ENCODE measurements around the gene ZYG11A. TPM values are rescaled to one million over a fixed set of nuclear protein-coding genes. Genes with fewer than 3 reads are reported as not detected.

ZYG11A gene
- total RNA-seq, 2 experiments from 2014 or later: 0.11 to 0.16 TPM

DNA sequence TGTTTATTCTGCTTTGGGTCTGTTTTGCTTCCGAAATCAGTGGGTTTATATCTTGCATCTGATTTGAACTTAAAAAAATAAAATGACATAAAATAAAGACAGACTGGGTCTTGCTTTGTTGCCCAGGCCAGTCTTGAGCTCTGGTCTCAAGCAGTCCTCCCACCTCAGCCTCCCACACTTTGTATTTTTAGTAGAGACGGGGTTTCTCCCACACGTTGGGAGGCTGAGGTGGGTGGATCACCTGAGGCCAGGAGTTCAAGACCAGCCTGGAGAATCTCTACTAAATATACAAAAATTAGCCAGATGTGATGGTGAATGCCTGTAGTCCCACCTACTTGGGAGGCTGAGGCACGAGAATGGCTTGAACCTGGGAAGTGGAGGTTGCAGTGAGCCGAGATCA lies 5.9 kb downstream of the ZYG11A start:
- Mint-ChIP-seq H3K4me1 (ENCODE audit: low read depth) (no peaks in the 10 kb centered on the region), H3K27me3 (peaks cover 38% of the 10 kb centered on the region), H3K27ac (no peak overlapping the region), H3K36me3 (ENCODE audit: low read depth) (no peaks in the 10 kb centered on the region), H3K4me3 (no peak overlapping the region), H3K9me3 (no peaks in the 10 kb centered on the region)
- DNase-seq (no peak), ATAC-seq (ENCODE audit: poor library complexity) (no peak)
- intact Hi-C loops (cut with DNase I, micrococcal nuclease): loop anchor here in 1 of 2 experiments (10.0 kb wide), 1 partner anchor 76 kb away; the partner anchor contains the start of genes ECHDC2 and SCP2
- ChIA-PET POLR2A (no interaction called here), CTCF (no interaction called here)
- Histone ChIP-seq H3K4me3 (ENCODE audit: low read length) (no peak overlapping the region), H3K9me3 (ENCODE audit: control insufficient read depth in 1 of 2, insufficient read depth in 1 of 2, low read length in 2 of 2) (peaks cover 0 to 6% of the 10 kb centered on the region in 2 experiments), H3K27ac (ENCODE audit: low read depth in 1 of 2, low read length in 2 of 2) (no peak overlapping the region), H3K27me3 (ENCODE audit: control insufficient read depth in 1 of 2, insufficient read depth in 2 of 2, low read length in 2 of 2) (peaks cover 16% of the 10 kb centered on the region in 2 experiments), H3K4me1 (ENCODE audit: insufficient read depth, low read length) (peaks cover 3% of the 10 kb centered on the region), H3K36me3 (ENCODE audit: insufficient read depth, low read length) (no peaks in the 10 kb centered on the region)
- TF ChIP-seq CTCF (IDR thresholded peaks at IDR 0.05): no peak

DNA sequence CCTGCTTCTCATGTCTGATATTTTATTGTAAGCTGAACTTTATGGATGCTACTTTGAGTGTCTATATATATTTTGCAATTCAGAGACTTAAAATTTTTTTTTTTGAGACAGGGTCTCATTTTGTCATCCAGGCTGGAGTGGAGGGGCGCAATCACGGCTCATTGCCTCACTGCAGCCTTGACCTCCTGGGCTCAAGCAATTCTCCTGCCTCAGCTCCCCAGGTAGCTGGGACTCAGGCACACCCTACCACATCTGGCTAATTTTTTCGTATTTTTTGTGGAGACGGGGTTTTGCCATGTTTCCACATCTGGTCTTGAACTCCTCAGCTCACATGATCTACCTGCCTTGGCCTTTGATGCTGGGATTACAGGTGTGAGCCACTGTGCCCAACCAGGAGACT lies 8.4 kb downstream of the ZYG11A start:
- peaks cover 21% of the 10 kb centered on the region for H3K27me3 Mint-ChIP-seq
- TF ChIP-seq CTCF (IDR thresholded peaks at IDR 0.05): no peak
- no peak for DNase-seq
- Histone ChIP-seq H3K9me3 (ENCODE audit: control insufficient read depth in 1 of 2, insufficient read depth in 1 of 2, low read length in 2 of 2) (no peaks in the 10 kb centered on the region), H3K27me3 (ENCODE audit: control insufficient read depth in 1 of 2, insufficient read depth in 2 of 2, low read length in 2 of 2) (peaks cover 3% of the 10 kb centered on the region in 2 experiments), H3K4me3 (ENCODE audit: low read length) (no peak overlapping the region), H3K4me1 (ENCODE audit: insufficient read depth, low read length) (no peaks in the 10 kb centered on the region), H3K36me3 (ENCODE audit: insufficient read depth, low read length) (no peaks in the 10 kb centered on the region), H3K27ac (ENCODE audit: low read depth in 1 of 2, low read length in 2 of 2) (no peak overlapping the region)
- H3K4me1 Mint-ChIP-seq (ENCODE audit: low read depth): no peaks in the 10 kb centered on the region
- POLR2A ChIA-PET: no interaction called here
- intact Hi-C loops (cut with DNase I, micrococcal nuclease): no loop called here
- no peak overlapping the region for H3K27ac Mint-ChIP-seq
- CTCF ChIA-PET: no interaction called here
- no peak overlapping the region for H3K4me3 Mint-ChIP-seq
- no peak for ATAC-seq (ENCODE audit: poor library complexity)
- H3K9me3 Mint-ChIP-seq: no peaks in the 10 kb centered on the region
- H3K36me3 Mint-ChIP-seq (ENCODE audit: low read depth): no peaks in the 10 kb centered on the region

DNA sequence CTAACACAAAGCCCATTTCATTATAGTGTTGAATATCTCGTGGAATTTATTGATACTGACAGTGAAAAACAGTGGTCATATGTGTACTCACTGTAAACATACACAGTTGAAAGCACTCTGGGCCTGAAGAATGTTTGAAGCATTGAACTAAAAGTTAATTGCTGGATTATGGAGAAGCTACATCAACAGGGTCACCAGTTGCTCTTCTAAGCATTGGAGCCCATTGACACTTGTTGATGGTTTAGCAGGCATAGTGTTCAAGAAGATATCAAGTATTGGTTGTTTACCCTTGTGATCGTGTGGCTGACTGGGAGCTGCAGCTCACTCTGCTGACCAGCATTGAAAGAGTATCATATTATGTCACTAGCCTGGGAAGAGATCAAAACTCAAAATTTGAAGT lies 10.3 kb downstream of the ZYG11A start:
- H3K36me3 ChIP-seq (ENCODE audit: insufficient read depth, low read length): no peaks in the 10 kb centered on the region
- ChIA-PET POLR2A (no interaction called here), CTCF (no interaction called here)
- ATAC-seq (ENCODE audit: poor library complexity) (no peak), DNase-seq (no peak)
- H3K27ac ChIP-seq (ENCODE audit: low read depth in 1 of 2, low read length in 2 of 2): no peak overlapping the region
- Mint-ChIP-seq H3K9me3 (no peaks in the 10 kb centered on the region), H3K27me3 (peaks cover 15% of the 10 kb centered on the region), H3K27ac (no peak overlapping the region), H3K36me3 (ENCODE audit: low read depth) (no peaks in the 10 kb centered on the region), H3K4me1 (ENCODE audit: low read depth) (no peaks in the 10 kb centered on the region), H3K4me3 (no peak overlapping the region)
- intact Hi-C loops (cut with DNase I, micrococcal nuclease): no loop called here
- peaks cover 2 to 3% of the 10 kb centered on the region in 2 experiments for H3K27me3 ChIP-seq (ENCODE audit: control insufficient read depth in 1 of 2, insufficient read depth in 2 of 2, low read length in 2 of 2)
- no peaks in the 10 kb centered on the region for H3K9me3 ChIP-seq (ENCODE audit: control insufficient read depth in 1 of 2, insufficient read depth in 1 of 2, low read length in 2 of 2)
- no peak overlapping the region for H3K4me3 ChIP-seq (ENCODE audit: low read length)
- H3K4me1 ChIP-seq (ENCODE audit: insufficient read depth, low read length): no peaks in the 10 kb centered on the region
- TF ChIP-seq CTCF (IDR thresholded peaks at IDR 0.05): no peak
